Keratinocyte (primary cell): Measurements from ENCODE around the gene LMBR1.

ENCODE experiments used
- EZH2 ChIP-seq: IDR thresholded peaks from one replicate; pipeline ENCODE4 v1.6.1; 2012; ENCODE audit warnings: inconsistent platforms, mild to moderate bottlenecking, low read length, moderate library complexity
- TF ChIP-seq, protein P1 (sequence below), 3 experiments: IDR thresholded peaks in 1 of 3; conservative IDR thresholded peaks in 1 of 3; optimal IDR thresholded peaks in 1 of 3; 2 replicates in 2 of 3; 3 replicates in 1 of 3; pipeline versions ENCODE3 to v1.5.1; 2011; ENCODE audit warnings: low read length in 3 of 3, mild to moderate bottlenecking in 3 of 3, moderate library complexity in 2 of 3, control low read depth in 1 of 3, inconsistent platforms in 1 of 3; ENCODE audit not compliant: insufficient read depth in 2 of 3; ENCODE audit errors: extremely low read depth in 1 of 3

DNA sequence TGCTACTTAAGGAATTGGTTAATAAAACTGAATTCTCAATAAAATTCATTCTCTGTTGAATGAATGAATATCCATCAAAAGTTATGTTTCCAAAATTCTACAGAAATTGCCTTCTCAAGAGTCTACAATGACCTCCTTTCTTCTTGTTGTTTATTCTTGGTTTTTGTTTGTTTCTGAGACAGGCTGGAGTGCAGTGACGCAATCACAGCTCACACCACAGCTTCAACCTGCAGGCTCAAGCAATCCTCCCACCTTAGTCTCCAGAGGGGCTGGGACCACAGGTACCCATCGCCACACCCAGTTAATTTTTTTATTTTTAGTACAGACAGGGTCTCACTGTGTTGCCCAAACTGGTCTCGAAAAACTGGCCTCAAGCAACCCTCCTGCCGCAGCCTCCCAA, 97.6 kb downstream of the LMBR1 start:
- TF ChIP-seq, protein P1, sequence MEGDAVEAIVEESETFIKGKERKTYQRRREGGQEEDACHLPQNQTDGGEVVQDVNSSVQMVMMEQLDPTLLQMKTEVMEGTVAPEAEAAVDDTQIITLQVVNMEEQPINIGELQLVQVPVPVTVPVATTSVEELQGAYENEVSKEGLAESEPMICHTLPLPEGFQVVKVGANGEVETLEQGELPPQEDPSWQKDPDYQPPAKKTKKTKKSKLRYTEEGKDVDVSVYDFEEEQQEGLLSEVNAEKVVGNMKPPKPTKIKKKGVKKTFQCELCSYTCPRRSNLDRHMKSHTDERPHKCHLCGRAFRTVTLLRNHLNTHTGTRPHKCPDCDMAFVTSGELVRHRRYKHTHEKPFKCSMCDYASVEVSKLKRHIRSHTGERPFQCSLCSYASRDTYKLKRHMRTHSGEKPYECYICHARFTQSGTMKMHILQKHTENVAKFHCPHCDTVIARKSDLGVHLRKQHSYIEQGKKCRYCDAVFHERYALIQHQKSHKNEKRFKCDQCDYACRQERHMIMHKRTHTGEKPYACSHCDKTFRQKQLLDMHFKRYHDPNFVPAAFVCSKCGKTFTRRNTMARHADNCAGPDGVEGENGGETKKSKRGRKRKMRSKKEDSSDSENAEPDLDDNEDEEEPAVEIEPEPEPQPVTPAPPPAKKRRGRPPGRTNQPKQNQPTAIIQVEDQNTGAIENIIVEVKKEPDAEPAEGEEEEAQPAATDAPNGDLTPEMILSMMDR (optimal IDR thresholded peaks at IDR 0.05 in 1 of 3, IDR thresholded peaks at IDR 0.05 in 1 of 3, conservative IDR thresholded peaks at IDR 0.05 in 1 of 3; ENCODE audit: extremely low read depth in 1 of 3, insufficient read depth in 2 of 3, low read length in 3 of 3), result no peak
- no peak for TF ChIP-seq EZH2
